Stomach (tissue), 9 donors: ENCODE results near the gene SH3D21. TPM values are rescaled to one million over a fixed set of nuclear protein-coding genes. Genes with fewer than 3 reads are reported as not detected.
A peak's percentile ranks its signal among the peaks of the same experiment; 100 is the strongest.

Source experiments
- DNase-seq, 2 donors: peaks; one replicate each; pipeline versions ENCODE4 v3.0.0 to v3.0.0-alpha.2; 2013 to 2019
- H3K27ac ChIP-seq, 5 donors: fragments of 200-600 bp in 4 of 5; sonication (generic) in 4 of 5; one replicate each; pipeline ENCODE4 v1.5.1; 2013 to 2019; ENCODE audit warnings: mild to moderate bottlenecking in 1 of 5, moderate library complexity in 1 of 5
- H3K27me3 ChIP-seq, 3 donors: fragments of 200-600 bp; sonication (generic); one replicate each; pipeline ENCODE4 v1.5.1; 2017 to 2019; ENCODE audit warnings: mixed run types in 1 of 3
- H3K36me3 ChIP-seq, 4 donors: fragments of 200-600 bp; sonication (generic); 1 replicate in 3 of 4; 2 replicates in 1 of 4; pipeline ENCODE4 v1.5.1; 2016 to 2019
- H3K4me1 ChIP-seq, 4 donors: fragments of 200-600 bp; sonication (generic); one replicate each; pipeline ENCODE4 v1.5.1; 2016 to 2019
- H3K4me3 ChIP-seq, 4 donors: fragments of 200-600 bp; sonication (generic) in 3 of 4; one replicate each; pipeline ENCODE4 v1.5.1; 2016 to 2019; ENCODE audit warnings: mild to moderate bottlenecking in 1 of 4
- H3K9me3 ChIP-seq, 4 donors: fragments of 200-600 bp; sonication (generic); one replicate each; pipeline ENCODE4 v1.5.1; 2016 to 2019
- CTCF ChIP-seq, 7 experiments: fragments of 450-650 bp in 4 of 7; fragments of 200-600 bp in 3 of 7; sonication (generic) in 3 of 7; IDR thresholded peaks; one replicate each; pipeline ENCODE4 v1.5.1; 2016 to 2019; ENCODE audit warnings: antibody characterized with exemption in 7 of 7, control low read depth in 2 of 7, mild to moderate bottlenecking in 1 of 7
- EP300 ChIP-seq: sonication (generic); formaldehyde crosslinking; IDR thresholded peaks from one replicate; pipeline ENCODE4 v1.6.1; 2017; ENCODE audit warnings: antibody characterized with exemption
- POLR2A ChIP-seq, 4 donors: fragments of 450-650 bp; IDR thresholded peaks; one replicate each; pipeline ENCODE4 v1.6.1; 2016; ENCODE audit warnings: antibody characterized with exemption in 4 of 4, control low read depth in 2 of 4, mild to moderate bottlenecking in 1 of 4, moderate library complexity in 1 of 4
- POLR2AphosphoS5 ChIP-seq, 3 donors: sonication (generic); formaldehyde crosslinking; IDR thresholded peaks; one replicate each; pipeline ENCODE4 v1.6.1; 2016; ENCODE audit warnings: antibody characterized with exemption in 3 of 3
- WGBS, 5 donors: extraction: QIAGEN DNeasy Blood & Tissue Kit in 3 of 5; methylation state at CpG; one replicate each; pipeline versions ENCODE4 v1.1.5 to v1.1.7; 2013 to 2018; 5-methylcytosine and 5-hydroxymethylcytosine counted together
- intact Hi-C: fragments of 100-400 bp; cut with DNase I; formaldehyde crosslinking; loops from one replicate; pipeline ENCODE4 v1.15.1; 2023; ENCODE audit warnings: low total_unique reads
- polyA plus RNA-seq, 3 donors: library from polyadenylated mRNA; stranded (reverse); fragments of 200-250 nt; gene quantifications; one replicate each; pipeline ENCODE4 v1.2.3, GENCODE V29; 2013
- total RNA-seq, 5 donors: library from RNA; depleted of rRNA; stranded (reverse); fragments of >200 nt; gene quantifications; one replicate each; pipeline versions ENCODE4 v1.1.0 to v1.2.3, GENCODE V29; 2014 to 2016
- donor health status: healthy with polysubstance abuse.
- donor health status: Bipolar disorder and iron deficiency.
- donor health status: healthy.

SH3D21 gene
- total and polyA plus RNA-seq, 8 donors: 0.76 to 120 (median 3.5) TPM; not detected in 1

GRCh38 chr1:36320767-36321118, 14.6 kb downstream of the SH3D21 start:
- H3K4me3 ChIP-seq: peak overlapping the region; percentile 39 to 85 (median 72)
- no peaks in the 10 kb centered on the region for H3K36me3 ChIP-seq
- H3K27me3 ChIP-seq: peaks cover 0 to 18% (median 7%) of the 10 kb centered on the region in 3 donors
- intact Hi-C loops: no loop called here
- peak overlapping the region; percentile 48 to 93 (median 88) for H3K27ac ChIP-seq
- H3K9me3 ChIP-seq: no peaks in the 10 kb centered on the region
- 2 to 24% (median 11%) methylated on average over 9 to 23 of the region's 23 CpGs for WGBS, 5 donors
- DNase-seq: no peak
- H3K4me1 ChIP-seq: peaks cover 34 to 42% (median 39%) of the 10 kb centered on the region in 4 donors
- TF ChIP-seq EP300 (no peak), POLR2AphosphoS5 (IDR thresholded peaks at IDR 0.05) (no peak), POLR2A (IDR thresholded peaks at IDR 0.05) (no peak), CTCF (IDR thresholded peaks at IDR 0.05) (no peak)

- peak in 2 of 3 donors; percentile 6 to 16 for TF ChIP-seq POLR2AphosphoS5 (IDR thresholded peaks at IDR 0.05)
- no peak for TF ChIP-seq CTCF (IDR thresholded peaks at IDR 0.05)
- H3K9me3 ChIP-seq: no peaks in the 10 kb centered on the region
- intact Hi-C loops: no loop called here
- peaks cover 0 to 18% (median 7%) of the 10 kb centered on the region in 3 donors for H3K27me3 ChIP-seq
- 14 to 30% (median 20%) methylated on average over 28 to 59 of the region's 59 CpGs for WGBS, 5 donors
- peak; percentile 60 to 95 for DNase-seq
- H3K36me3 ChIP-seq: no peaks in the 10 kb centered on the region
- H3K27ac ChIP-seq: peak overlapping the region; percentile 57 to 93 (median 88)
- peaks cover 34 to 42% (median 39%) of the 10 kb centered on the region in 4 donors for H3K4me1 ChIP-seq
- peak overlapping the region; percentile 39 to 85 (median 72) for H3K4me3 ChIP-seq
Measured at GRCh38 chr1:36321119-36321951, 15.2 kb downstream of the SH3D21 start.

GRCh38 chr1:36322041-36322785, 16.0 kb downstream of the SH3D21 start:
- peak overlapping the region; percentile 72 to 85 (median 73) for H3K4me3 ChIP-seq

More at GRCh38 chr1:36322041-36322785, 16.0 kb downstream of the SH3D21 start:
- peak in 1 of 2 donors; percentile 49 for DNase-seq
- intact Hi-C loops: no loop called here
- Histone ChIP-seq H3K9me3 (no peaks in the 10 kb centered on the region), H3K4me1 (peaks cover 34 to 42% (median 39%) of the 10 kb centered on the region in 4 donors), H3K27me3 (peaks cover 0 to 18% (median 7%) of the 10 kb centered on the region in 3 donors), H3K27ac (peak overlapping the region; percentile 57 to 93 (median 88)), H3K36me3 (no peaks in the 10 kb centered on the region)
- TF ChIP-seq POLR2AphosphoS5 (IDR thresholded peaks at IDR 0.05) (no peak), CTCF (IDR thresholded peaks at IDR 0.05) (no peak), POLR2A (IDR thresholded peaks at IDR 0.05) (no peak), EP300 (no peak)
- whole genome bisulfite sequencing, 5 donors: 42 to 66% (median 55%) methylated on average over 7 to 67 of the region's 67 CpGs
